ACC112 (cell line): ENCODE data around the gene XYLT2.

Experiments used
- H2AFZ ChIP-seq: fragments of 200-600 bp; sonication (generic); one replicate; pipeline ENCODE4 v1.6.0; 2017; ENCODE audit warnings: antibody characterized with exemption, low read length; ENCODE audit not compliant: unreplicated experiment
- H3K27ac ChIP-seq: fragments of 200-600 bp; sonication (generic); 2 replicates; pipeline ENCODE4 v1.5.1; 2014; ENCODE audit warnings: low read depth, mild to moderate bottlenecking, antibody characterized with exemption, low read length, moderate library complexity
- H3K27me3 ChIP-seq: fragments of 200-600 bp; sonication (generic); 2 replicates; pipeline ENCODE4 v1.6.1; 2014; ENCODE audit warnings: mild to moderate bottlenecking, antibody characterized with exemption, low read length, moderate library complexity, mixed read lengths; ENCODE audit not compliant: insufficient read depth
- H3K36me3 ChIP-seq: fragments of 200-600 bp; sonication (generic); 2 replicates; pipeline ENCODE4 v1.6.1; 2016; ENCODE audit warnings: mild to moderate bottlenecking, antibody characterized with exemption, low read length, moderate library complexity, mixed read lengths; ENCODE audit not compliant: insufficient read depth
- H3K4me1 ChIP-seq: fragments of 200-600 bp; sonication (generic); one replicate; pipeline ENCODE4 v1.6.1; 2016; ENCODE audit warnings: low read length, mixed read lengths; ENCODE audit not compliant: insufficient read depth, unreplicated experiment, control insufficient read depth
- H3K4me3 ChIP-seq: fragments of 200-600 bp; sonication (generic); 2 replicates; pipeline ENCODE4 v1.5.1; 2014; ENCODE audit warnings: mild to moderate bottlenecking, low read depth, low read length
- H3K79me2 ChIP-seq: fragments of 200-600 bp; sonication (generic); one replicate; pipeline ENCODE4 v1.6.0; 2016; ENCODE audit warnings: low read length; ENCODE audit not compliant: control insufficient read depth, unreplicated experiment, insufficient read depth

XYLT2 gene

GRCh38 chr17:50350733-50351132, 4.8 kb downstream of the XYLT2 start:
- Histone ChIP-seq H3K79me2 (peaks cover 53% of the 10 kb centered on the region), H3K36me3 (peaks cover 3% of the 10 kb centered on the region; the same call in 1 of the 2 replicates), H3K27me3 (no peaks in the 10 kb centered on the region), H3K4me1 (peaks cover 19% of the 10 kb centered on the region), H3K4me3 (no peak overlapping the region), H2AFZ (no peak overlapping the region), H3K27ac (no peak overlapping the region)

- Histone ChIP-seq H3K4me3 (no peak overlapping the region), H3K4me1 (peaks cover 19% of the 10 kb centered on the region), H3K27me3 (no peaks in the 10 kb centered on the region), H3K36me3 (peaks cover 5% of the 10 kb centered on the region; the same call in 1 of the 2 replicates), H3K27ac (no peak overlapping the region), H2AFZ (no peak overlapping the region), H3K79me2 (peaks cover 45% of the 10 kb centered on the region)
Observed at GRCh38 chr17:50352072-50352692, 6.3 kb downstream of the XYLT2 start.

GRCh38 chr17:50352693-50353599, 7.0 kb downstream of the XYLT2 start:
- Histone ChIP-seq H3K36me3 (peaks cover 8% of the 10 kb centered on the region; the same call in 1 of the 2 replicates), H3K27ac (no peak overlapping the region), H3K27me3 (no peaks in the 10 kb centered on the region), H2AFZ (no peak overlapping the region), H3K4me1 (peaks cover 13% of the 10 kb centered on the region), H3K79me2 (peaks cover 37% of the 10 kb centered on the region), H3K4me3 (no peak overlapping the region)

- Histone ChIP-seq H3K27ac (no peak overlapping the region), H3K79me2 (peaks cover 30% of the 10 kb centered on the region), H3K36me3 (peaks cover 13% of the 10 kb centered on the region; the same call in 1 of the 2 replicates), H3K4me1 (peaks cover 5% of the 10 kb centered on the region), H2AFZ (no peak overlapping the region), H3K4me3 (no peak overlapping the region), H3K27me3 (no peaks in the 10 kb centered on the region)
Observed at GRCh38 chr17:50353600-50354195, 7.8 kb downstream of the XYLT2 start.

- Histone ChIP-seq H3K27me3 (no peaks in the 10 kb centered on the region), H3K4me1 (peaks cover under 1% of the 10 kb centered on the region), H3K4me3 (no peak overlapping the region), H3K27ac (no peak overlapping the region), H3K36me3 (peaks cover 13% of the 10 kb centered on the region; the same call in 1 of the 2 replicates), H2AFZ (no peak overlapping the region), H3K79me2 (peaks cover 25% of the 10 kb centered on the region)
Observed at GRCh38 chr17:50354198-50354597, 8.3 kb downstream of the XYLT2 start.

- H3K27me3 ChIP-seq, result no peaks in the 10 kb centered on the region
- no peak overlapping the region for H3K27ac ChIP-seq
- peaks cover 13% of the 10 kb centered on the region; the same call in 1 of the 2 replicates for H3K36me3 ChIP-seq
- peaks cover 21% of the 10 kb centered on the region for H3K79me2 ChIP-seq
- H3K4me1 ChIP-seq, result no peaks in the 10 kb centered on the region
- no peak overlapping the region for H3K4me3 ChIP-seq
- no peak overlapping the region for H2AFZ ChIP-seq
Observed at GRCh38 chr17:50354776-50355175, 8.8 kb downstream of the XYLT2 start.

- no peaks in the 10 kb centered on the region for H3K4me1 ChIP-seq
- peaks cover 20% of the 10 kb centered on the region for H3K79me2 ChIP-seq
- no peak overlapping the region for H2AFZ ChIP-seq
- no peak overlapping the region for H3K4me3 ChIP-seq
- H3K36me3 ChIP-seq, result peaks cover 13% of the 10 kb centered on the region; the same call in 1 of the 2 replicates
- H3K27me3 ChIP-seq, result no peaks in the 10 kb centered on the region
- H3K27ac ChIP-seq, result no peak overlapping the region
Observed at GRCh38 chr17:50355336-50355700, 9.4 kb downstream of the XYLT2 start.

- Histone ChIP-seq H3K79me2 (peaks cover 15% of the 10 kb centered on the region), H3K36me3 (peaks cover 13% of the 10 kb centered on the region; the same call in 1 of the 2 replicates), H3K27ac (no peak overlapping the region)
Observed at GRCh38 chr17:50355701-50356341, 9.9 kb downstream of the XYLT2 start.

GRCh38 chr17:50356418-50356817, 10.5 kb downstream of the XYLT2 start:
- H3K79me2 ChIP-seq, result peaks cover 12% of the 10 kb centered on the region
- no peaks in the 10 kb centered on the region for H3K27me3 ChIP-seq
- H3K36me3 ChIP-seq, result peaks cover 13% of the 10 kb centered on the region; the same call in 1 of the 2 replicates
- H2AFZ ChIP-seq, result no peak overlapping the region
- H3K4me3 ChIP-seq, result no peak overlapping the region
- H3K4me1 ChIP-seq, result no peaks in the 10 kb centered on the region
- no peak overlapping the region for H3K27ac ChIP-seq

More at GRCh38 chr17:50355701-50356341, 9.9 kb downstream of the XYLT2 start:
- H3K4me3 ChIP-seq, result no peak overlapping the region
- no peaks in the 10 kb centered on the region for H3K4me1 ChIP-seq
- H3K27me3 ChIP-seq, result no peaks in the 10 kb centered on the region
- no peak overlapping the region for H2AFZ ChIP-seq

GRCh38 chr17:50356892-50357510, 11.1 kb downstream of the XYLT2 start:
- Histone ChIP-seq H3K36me3 (peaks cover 13% of the 10 kb centered on the region; the same call in 1 of the 2 replicates), H3K27ac (no peak overlapping the region), H3K27me3 (no peaks in the 10 kb centered on the region), H3K79me2 (peaks cover 7% of the 10 kb centered on the region), H3K4me1 (no peaks in the 10 kb centered on the region), H2AFZ (no peak overlapping the region), H3K4me3 (no peak overlapping the region)
